CD14-positive monocyte (primary cell): ENCODE measurements around the gene TENT5C. TPM values are rescaled to one million over a fixed set of nuclear protein-coding genes. Genes with fewer than 3 reads are reported as not detected.

Source experiments
- DNase-seq, 3 donors: peaks; one replicate each; pipeline ENCODE4 v3.0.0-alpha.2; 2011 to 2022
- H2AFZ ChIP-seq: 2 replicates; pipeline ENCODE4 v1.6.0; 2012; ENCODE audit warnings: mild to moderate bottlenecking, low read depth, low read length, inconsistent platforms; ENCODE audit not compliant: insufficient read depth, poor library complexity, severe bottlenecking
- H3K27ac ChIP-seq, 2 donors: 1 replicate in 1 of 2; 2 replicates in 1 of 2; pipeline ENCODE4 v1.5.1; 2012 to 2013; ENCODE audit warnings: low read length in 2 of 2, control low read depth in 1 of 2, inconsistent platforms in 1 of 2, low read depth in 1 of 2, mild to moderate bottlenecking in 1 of 2
- H3K27me3 ChIP-seq, 2 donors: one replicate each; pipeline versions ENCODE4 v1.6.0 to v1.6.1; 2011 to 2013; ENCODE audit warnings: low read length in 2 of 2; ENCODE audit not compliant: control insufficient read depth in 2 of 2, insufficient read depth in 2 of 2
- H3K36me3 ChIP-seq, 2 donors: replicated peaks in 1 of 2; 1 replicate in 1 of 2; 2 replicates in 1 of 2; pipeline versions ENCODE4 v1.5.1 to v1.6.1; 2012 to 2013; ENCODE audit warnings: low read length in 2 of 2, control low read depth in 1 of 2, inconsistent platforms in 1 of 2, mild to moderate bottlenecking in 1 of 2; ENCODE audit not compliant: insufficient read depth in 2 of 2, control insufficient read depth in 1 of 2
- H3K4me1 ChIP-seq, 2 donors: 1 replicate in 1 of 2; 2 replicates in 1 of 2; pipeline versions ENCODE4 v1.5.1 to v1.6.1; 2012 to 2013; ENCODE audit warnings: low read length in 2 of 2, control low read depth in 1 of 2, inconsistent platforms in 1 of 2, mild to moderate bottlenecking in 1 of 2, moderate library complexity in 1 of 2; ENCODE audit not compliant: insufficient read depth in 2 of 2, control insufficient read depth in 1 of 2
- H3K4me2 ChIP-seq: replicated peaks from 2 replicates; pipeline ENCODE3; 2012; ENCODE audit warnings: low read length, moderate library complexity, mild to moderate bottlenecking; ENCODE audit not compliant: poor library complexity, severe bottlenecking; ENCODE audit errors: extremely low read depth
- H3K4me3 ChIP-seq, 3 experiments: fragments of 200-600 bp in 1 of 3; sonication (generic) in 1 of 3; replicated peaks in 1 of 3; 1 replicate in 2 of 3; 2 replicates in 1 of 3; pipeline ENCODE4 v1.5.1; 2011 to 2013; ENCODE audit warnings: low read length in 3 of 3, mild to moderate bottlenecking in 3 of 3, control low read depth in 2 of 3, low read depth in 2 of 3, inconsistent platforms in 1 of 3, moderate library complexity in 1 of 3
- H3K79me2 ChIP-seq: 2 replicates; pipeline ENCODE4 v1.6.0; 2012; ENCODE audit warnings: mild to moderate bottlenecking, control low read depth, inconsistent platforms, low read length, moderate library complexity; ENCODE audit not compliant: insufficient read depth
- H3K9ac ChIP-seq: 2 replicates; pipeline ENCODE4 v1.6.0; 2017; ENCODE audit warnings: low read length, mild to moderate bottlenecking; ENCODE audit not compliant: insufficient read depth, poor library complexity, severe bottlenecking
- H3K9me3 ChIP-seq, 2 donors: replicated peaks in 1 of 2; 1 replicate in 1 of 2; 2 replicates in 1 of 2; pipeline versions ENCODE4 v1.5.1 to v1.6.1; 2012 to 2013; ENCODE audit warnings: low read length in 2 of 2, control low read depth in 1 of 2; ENCODE audit not compliant: control insufficient read depth in 1 of 2, insufficient read depth in 1 of 2
- H4K20me1 ChIP-seq: 2 replicates; pipeline ENCODE4 v1.6.0; 2012; ENCODE audit warnings: mild to moderate bottlenecking, low read length, control low read depth, moderate library complexity; ENCODE audit not compliant: insufficient read depth
- H3K27ac Mint-ChIP-seq, 7 donors: one replicate each; pipeline ENCODE4 v1.8.0; 2020; ENCODE audit warnings: mild to moderate bottlenecking in 7 of 7, mixed read lengths in 7 of 7, moderate library complexity in 6 of 7, inconsistent platforms in 2 of 7
- H3K27me3 Mint-ChIP-seq, 3 donors: one replicate each; pipeline ENCODE4 v1.8.0; 2021 to 2022; ENCODE audit warnings: low read depth in 3 of 3, mild to moderate bottlenecking in 3 of 3, mixed read lengths in 3 of 3, moderate library complexity in 3 of 3, inconsistent platforms in 1 of 3
- H3K36me3 Mint-ChIP-seq, 2 donors: one replicate each; pipeline ENCODE4 v1.8.0; 2020; ENCODE audit warnings: mixed read lengths in 2 of 2, inconsistent platforms in 1 of 2, mild to moderate bottlenecking in 1 of 2
- H3K4me1 Mint-ChIP-seq: one replicate; pipeline ENCODE4 v1.8.0; 2020; ENCODE audit warnings: mild to moderate bottlenecking, mixed read lengths
- H3K4me3 Mint-ChIP-seq, 2 donors: one replicate each; pipeline ENCODE4 v1.8.0; 2020; ENCODE audit warnings: mild to moderate bottlenecking in 2 of 2, mixed read lengths in 2 of 2, moderate library complexity in 1 of 2
- H3K9me3 Mint-ChIP-seq, 7 donors: one replicate each; pipeline ENCODE4 v1.8.0; 2020 to 2022; ENCODE audit warnings: mixed read lengths in 7 of 7, mild to moderate bottlenecking in 6 of 7, moderate library complexity in 6 of 7, inconsistent platforms in 2 of 7
- WGBS: methylation state at CpG from one replicate; pipeline ENCODE4 v1.1.5; 2013; ENCODE audit warnings: missing lambda C conversion rate; ENCODE audit not compliant: insufficient coverage; 5-methylcytosine and 5-hydroxymethylcytosine counted together
- intact Hi-C, 2 donors: fragments of 100-400 bp; cut with micrococcal nuclease; formaldehyde crosslinking; loops; one replicate each; pipeline versions ENCODE4 v1.15.0 to v1.15.1; 2023
- polyA plus RNA-seq, 3 donors: library from polyadenylated mRNA; depleted of rRNA in 1 of 3; unstranded in 2 of 3; stranded (reverse) in 1 of 3; fragments of 300-500 nt in 2 of 3; fragments of >200 nt in 1 of 3; fragmentation: Illumina TruSeq in 2 of 3; gene quantifications; 1 replicate in 2 of 3; 2 replicates in 1 of 3; pipeline ENCODE4 v1.2.3, GENCODE V29; 2012 to 2021
- TF ChIP-seq, protein P1 (sequence below): fragments of 200-600 bp; IDR thresholded peaks from one replicate; pipeline ENCODE4 v1.8.0; 2022; ENCODE audit warnings: antibody characterized with exemption, mild to moderate bottlenecking

The TENT5C gene
- polyA plus RNA-seq, 3 donors, result 0.17 to 0.69 (median 0.27) TPM

GRCh38 chr1:117594261-117594990 is 11.4 kb upstream of the TENT5C start:
- TF ChIP-seq, protein P1, sequence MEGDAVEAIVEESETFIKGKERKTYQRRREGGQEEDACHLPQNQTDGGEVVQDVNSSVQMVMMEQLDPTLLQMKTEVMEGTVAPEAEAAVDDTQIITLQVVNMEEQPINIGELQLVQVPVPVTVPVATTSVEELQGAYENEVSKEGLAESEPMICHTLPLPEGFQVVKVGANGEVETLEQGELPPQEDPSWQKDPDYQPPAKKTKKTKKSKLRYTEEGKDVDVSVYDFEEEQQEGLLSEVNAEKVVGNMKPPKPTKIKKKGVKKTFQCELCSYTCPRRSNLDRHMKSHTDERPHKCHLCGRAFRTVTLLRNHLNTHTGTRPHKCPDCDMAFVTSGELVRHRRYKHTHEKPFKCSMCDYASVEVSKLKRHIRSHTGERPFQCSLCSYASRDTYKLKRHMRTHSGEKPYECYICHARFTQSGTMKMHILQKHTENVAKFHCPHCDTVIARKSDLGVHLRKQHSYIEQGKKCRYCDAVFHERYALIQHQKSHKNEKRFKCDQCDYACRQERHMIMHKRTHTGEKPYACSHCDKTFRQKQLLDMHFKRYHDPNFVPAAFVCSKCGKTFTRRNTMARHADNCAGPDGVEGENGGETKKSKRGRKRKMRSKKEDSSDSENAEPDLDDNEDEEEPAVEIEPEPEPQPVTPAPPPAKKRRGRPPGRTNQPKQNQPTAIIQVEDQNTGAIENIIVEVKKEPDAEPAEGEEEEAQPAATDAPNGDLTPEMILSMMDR, result no peak
- Histone ChIP-seq H3K4me1 (no peaks in the 10 kb centered on the region), H2AFZ (no peak overlapping the region), H4K20me1 (no peaks in the 10 kb centered on the region), H3K9ac (no peak overlapping the region), H3K79me2 (no peaks in the 10 kb centered on the region), H3K4me3 (no peak overlapping the region), H3K9me3 (no peaks in the 10 kb centered on the region), H3K36me3 (no peaks in the 10 kb centered on the region), H3K27ac (no peak overlapping the region), H3K27me3 (no peaks in the 10 kb centered on the region), H3K4me2 (no peak overlapping the region)
- Mint-ChIP-seq H3K27ac (no peak overlapping the region), H3K9me3 (no peaks in the 10 kb centered on the region), H3K4me3 (no peak overlapping the region), H3K27me3 (peaks cover 2 to 15% (median 8%) of the 10 kb centered on the region in 3 donors), H3K36me3 (no peaks in the 10 kb centered on the region), H3K4me1 (no peaks in the 10 kb centered on the region)
- WGBS, result 84% methylated on average over 7 of the region's 8 CpGs
- DNase-seq, result no peak
- intact Hi-C loops, result no loop called here

DNA sequence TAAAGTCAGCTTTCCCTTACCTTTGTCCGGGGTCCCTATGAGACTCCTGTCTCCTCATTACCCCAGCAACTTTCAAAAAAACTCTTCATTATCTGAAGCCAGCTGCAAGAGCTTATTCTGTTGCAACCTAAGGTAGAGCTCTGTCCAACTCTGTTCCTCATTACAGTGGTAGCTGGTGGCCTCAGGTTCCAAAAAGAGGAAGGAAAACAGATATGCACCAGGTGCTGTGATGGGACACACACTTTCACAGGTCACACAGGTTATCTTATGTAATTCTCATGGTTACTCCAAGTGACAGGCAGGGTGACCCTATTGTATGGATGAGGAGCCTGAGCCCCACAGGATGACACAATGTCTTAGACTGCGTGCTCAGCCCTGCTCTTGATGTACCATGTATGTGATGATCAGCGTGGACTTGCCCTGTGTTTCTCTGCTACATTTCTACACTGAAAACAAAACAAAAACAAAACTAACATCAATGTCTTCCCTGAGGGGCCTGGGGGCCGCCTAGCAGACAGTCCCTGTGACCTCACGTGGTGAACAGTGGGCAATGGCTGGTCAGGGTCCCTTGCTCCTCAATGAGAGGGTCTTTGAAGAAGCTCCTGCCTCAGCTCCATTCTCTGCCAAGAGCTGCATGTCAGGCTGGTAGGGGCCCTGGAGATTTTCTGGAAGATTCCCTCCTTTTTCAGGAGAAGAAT is 9.7 kb upstream of the TENT5C start:
- Mint-ChIP-seq H3K4me3 (no peak overlapping the region), H3K27me3 (peaks cover 2 to 11% (median 8%) of the 10 kb centered on the region in 3 donors), H3K9me3 (no peaks in the 10 kb centered on the region), H3K4me1 (no peaks in the 10 kb centered on the region), H3K27ac (peak overlapping the region in 1 of 7 donors; percentile 18), H3K36me3 (no peaks in the 10 kb centered on the region)
- Histone ChIP-seq H3K27ac (no peak overlapping the region), H3K4me2 (no peak overlapping the region), H3K36me3 (no peaks in the 10 kb centered on the region), H3K9me3 (no peaks in the 10 kb centered on the region), H3K4me3 (no peak overlapping the region), H3K27me3 (peaks cover 0 to 2% of the 10 kb centered on the region in 2 donors), H3K79me2 (no peaks in the 10 kb centered on the region), H3K9ac (no peak overlapping the region), H2AFZ (no peak overlapping the region), H3K4me1 (no peaks in the 10 kb centered on the region), H4K20me1 (no peaks in the 10 kb centered on the region)
- WGBS, result 83% methylated on average over 2 of the region's 5 CpGs
- TF ChIP-seq, protein P1, result no peak
- intact Hi-C loops, result no loop called here
- no peak for DNase-seq
